ENCODE results near the gene SORCS2. TPM values are rescaled to one million over a fixed set of nuclear protein-coding genes. Genes with fewer than 3 reads are reported as not detected.

Gene SORCS2
- total and polyA plus RNA-seq, 2 donors (not counting 1 experiment from before 2014, with no cell fraction given), result not detected

DNA sequence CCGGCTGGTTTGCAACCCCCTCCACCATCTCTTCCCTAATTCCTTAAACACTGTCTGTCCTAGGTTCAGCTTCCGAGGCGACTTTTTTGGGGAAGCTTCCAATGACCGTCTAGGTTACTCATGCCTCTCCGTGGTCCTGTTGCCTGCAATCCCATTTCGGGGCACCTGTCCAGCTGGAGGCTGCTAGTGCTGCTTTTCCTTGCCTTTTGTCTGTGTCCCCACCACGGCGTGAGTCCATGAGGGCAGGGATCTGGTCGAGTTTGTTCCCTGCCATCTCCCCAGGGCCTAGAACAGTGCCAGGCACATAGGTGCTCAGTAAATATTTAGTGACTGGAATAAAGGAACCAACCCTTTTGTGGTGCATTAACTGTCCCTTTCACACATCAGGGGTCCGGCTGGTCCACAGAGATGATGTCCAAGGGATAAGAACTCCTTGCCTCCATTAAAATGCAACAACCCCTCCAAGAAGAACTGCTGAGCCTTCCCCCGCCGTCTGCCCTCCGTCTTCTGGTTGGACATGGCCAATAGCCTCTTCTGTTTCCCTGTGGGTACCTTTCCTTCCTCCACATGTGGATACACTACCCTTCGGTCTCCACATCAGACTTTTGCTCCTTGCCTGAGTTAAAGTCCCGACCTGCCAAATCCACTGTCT, 5.7 kb upstream of the SORCS2 start:
- Histone ChIP-seq H3K27ac (ENCODE audit: low read length in 2 of 2) (no peak overlapping the region), H3K4me1 (ENCODE audit: control insufficient read depth in 2 of 2, insufficient read depth in 2 of 2, low read length in 2 of 2) (no peaks in the 10 kb centered on the region), H3K79me2 (ENCODE audit: control insufficient read depth, insufficient read depth, low read length) (no peaks in the 10 kb centered on the region), H2AFZ (ENCODE audit: insufficient read depth, low read depth, low read length, poor library complexity, severe bottlenecking) (no peak overlapping the region), H3K27me3 (replicated peaks in 1 of 4; ENCODE audit: control extremely low read depth in 1 of 4, control insufficient read depth in 3 of 4, insufficient read depth in 4 of 4, low read length in 3 of 4) (peaks cover 0 to 9% (median 0%) of the 10 kb centered on the region in 4 experiments), H3K4me3 (ENCODE audit: control extremely low read depth in 1 of 5, extremely low read depth in 1 of 5, insufficient read depth in 1 of 5, low read depth in 2 of 5, low read length in 4 of 5) (no peak overlapping the region), H3K4me2 (replicated peaks; ENCODE audit: low read depth, low read length, poor library complexity, severe bottlenecking) (no peak overlapping the region), H4K20me1 (ENCODE audit: control insufficient read depth, insufficient read depth, low read length, poor library complexity, severe bottlenecking) (no peaks in the 10 kb centered on the region), H3K9ac (ENCODE audit: low read length) (no peak overlapping the region), H3K9me3 (ENCODE audit: control extremely low read depth in 1 of 3, control insufficient read depth in 2 of 3, insufficient read depth in 1 of 3, low read length in 2 of 3) (peaks cover 0 to 2% (median 0%) of the 10 kb centered on the region in 3 donors), H3K36me3 (replicated peaks in 1 of 2; ENCODE audit: control extremely low read depth in 1 of 2, control insufficient read depth in 1 of 2, extremely low read depth in 1 of 2, insufficient read depth in 2 of 2, low read length in 1 of 2) (no peaks in the 10 kb centered on the region)
- Mint-ChIP-seq H3K27ac (no peak overlapping the region), H3K4me3 (no peak overlapping the region), H3K27me3 (peaks cover 31% of the 10 kb centered on the region), H3K4me1 (no peaks in the 10 kb centered on the region), H3K9me3 (ENCODE audit: insufficient read depth) (no peaks in the 10 kb centered on the region)
- 70% methylated on average over 15 of the region's 15 CpGs for WGBS (ENCODE audit: insufficient coverage)
- DNase-seq, result no peak
- TF ChIP-seq EZH2 (IDR thresholded peaks at IDR 0.05; ENCODE audit: borderline replicate concordance, insufficient read depth, low read depth, low read length, poor library complexity, severe bottlenecking), result no peak
- TF ChIP-seq, protein P1, sequence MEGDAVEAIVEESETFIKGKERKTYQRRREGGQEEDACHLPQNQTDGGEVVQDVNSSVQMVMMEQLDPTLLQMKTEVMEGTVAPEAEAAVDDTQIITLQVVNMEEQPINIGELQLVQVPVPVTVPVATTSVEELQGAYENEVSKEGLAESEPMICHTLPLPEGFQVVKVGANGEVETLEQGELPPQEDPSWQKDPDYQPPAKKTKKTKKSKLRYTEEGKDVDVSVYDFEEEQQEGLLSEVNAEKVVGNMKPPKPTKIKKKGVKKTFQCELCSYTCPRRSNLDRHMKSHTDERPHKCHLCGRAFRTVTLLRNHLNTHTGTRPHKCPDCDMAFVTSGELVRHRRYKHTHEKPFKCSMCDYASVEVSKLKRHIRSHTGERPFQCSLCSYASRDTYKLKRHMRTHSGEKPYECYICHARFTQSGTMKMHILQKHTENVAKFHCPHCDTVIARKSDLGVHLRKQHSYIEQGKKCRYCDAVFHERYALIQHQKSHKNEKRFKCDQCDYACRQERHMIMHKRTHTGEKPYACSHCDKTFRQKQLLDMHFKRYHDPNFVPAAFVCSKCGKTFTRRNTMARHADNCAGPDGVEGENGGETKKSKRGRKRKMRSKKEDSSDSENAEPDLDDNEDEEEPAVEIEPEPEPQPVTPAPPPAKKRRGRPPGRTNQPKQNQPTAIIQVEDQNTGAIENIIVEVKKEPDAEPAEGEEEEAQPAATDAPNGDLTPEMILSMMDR (IDR thresholded peaks at IDR 0.05), result no peak
- CTCF ChIA-PET, result no interaction called here
- POLR2A ChIA-PET, result no interaction called here
- no peak for ATAC-seq (ENCODE audit: low read depth)
- intact Hi-C loops (cut with micrococcal nuclease), result no loop called here

- POLR2A ChIA-PET, result no interaction called here
- Histone ChIP-seq H3K27me3 (replicated peaks in 1 of 4; ENCODE audit: control extremely low read depth in 1 of 4, control insufficient read depth in 3 of 4, insufficient read depth in 4 of 4, low read length in 3 of 4) (peaks cover 0 to 12% (median 0%) of the 10 kb centered on the region in 4 experiments), H3K36me3 (replicated peaks in 1 of 2; ENCODE audit: control extremely low read depth in 1 of 2, control insufficient read depth in 1 of 2, extremely low read depth in 1 of 2, insufficient read depth in 2 of 2, low read length in 1 of 2) (no peaks in the 10 kb centered on the region), H3K79me2 (ENCODE audit: control insufficient read depth, insufficient read depth, low read length) (no peaks in the 10 kb centered on the region), H3K4me3 (ENCODE audit: control extremely low read depth in 1 of 5, extremely low read depth in 1 of 5, insufficient read depth in 1 of 5, low read depth in 2 of 5, low read length in 4 of 5) (no peak overlapping the region), H3K4me1 (ENCODE audit: control insufficient read depth in 2 of 2, insufficient read depth in 2 of 2, low read length in 2 of 2) (no peaks in the 10 kb centered on the region), H2AFZ (ENCODE audit: insufficient read depth, low read depth, low read length, poor library complexity, severe bottlenecking) (no peak overlapping the region), H3K9me3 (ENCODE audit: control extremely low read depth in 1 of 3, control insufficient read depth in 2 of 3, insufficient read depth in 1 of 3, low read length in 2 of 3) (peaks cover 0 to 2% (median 0%) of the 10 kb centered on the region in 3 donors), H4K20me1 (ENCODE audit: control insufficient read depth, insufficient read depth, low read length, poor library complexity, severe bottlenecking) (no peaks in the 10 kb centered on the region), H3K4me2 (replicated peaks; ENCODE audit: low read depth, low read length, poor library complexity, severe bottlenecking) (no peak overlapping the region), H3K9ac (ENCODE audit: low read length) (no peak overlapping the region), H3K27ac (ENCODE audit: low read length in 2 of 2) (no peak overlapping the region)
- no peak for ATAC-seq (ENCODE audit: low read depth)
- H3K27ac Mint-ChIP-seq, result no peak overlapping the region
- no peak overlapping the region for H3K4me3 Mint-ChIP-seq
- no peak for DNase-seq
- no peaks in the 10 kb centered on the region for H3K4me1 Mint-ChIP-seq
- intact Hi-C loops (cut with micrococcal nuclease), result no loop called here
- TF ChIP-seq, protein P1 (IDR thresholded peaks at IDR 0.05), result no peak
- no peak for TF ChIP-seq EZH2 (IDR thresholded peaks at IDR 0.05; ENCODE audit: borderline replicate concordance, insufficient read depth, low read depth, low read length, poor library complexity, severe bottlenecking)
- peaks cover 34% of the 10 kb centered on the region for H3K27me3 Mint-ChIP-seq
- CTCF ChIA-PET, result no interaction called here
- 59% methylated on average over 4 of the region's 7 CpGs for WGBS (ENCODE audit: insufficient coverage)
- H3K9me3 Mint-ChIP-seq (ENCODE audit: insufficient read depth), result no peaks in the 10 kb centered on the region
These were observed 5.2 kb upstream of the SORCS2 start for GRCh38 chr4:7187168-7187535.
